ENCODE results near the gene GABBR2. TPM values are rescaled to one million over a fixed set of nuclear protein-coding genes. Genes with fewer than 3 reads are reported as not detected.

The GABBR2 gene
- total and polyA plus RNA-seq, 2 experiments from 2014 or later = 0.89 to 1.3 TPM

- TF ChIP-seq ZNF462 (CRISPR knock-in tag; IDR thresholded peaks at IDR 0.05) (no peak), ZNF114 (CRISPR knock-in tag; IDR thresholded peaks at IDR 0.05) (no peak), EZH2phosphoT487 (IDR thresholded peaks at IDR 0.05; ENCODE audit: unreplicated experiment) (no peak), CREB1 (CRISPR knock-in tag; IDR thresholded peaks at IDR 0.05; ENCODE audit: low read depth) (no peak), EZH2 (IDR thresholded peaks at IDR 0.05; ENCODE audit: low read depth, unreplicated experiment) (no peak)
Observed at GRCh38 chr9:98330831-98331230, 377.9 kb downstream of the GABBR2 start (continued).

- no peaks in the 10 kb centered on the region for H3K27me3 ChIP-seq (ENCODE audit: insufficient read depth)
- TF ChIP-seq ETS1 (IDR thresholded peaks at IDR 0.05) (no peak), JUNB (IDR thresholded peaks at IDR 0.05; ENCODE audit: unreplicated experiment) (no peak), EZH2 (IDR thresholded peaks at IDR 0.05; ENCODE audit: low read depth, unreplicated experiment) (no peak), REST (IDR thresholded peaks at IDR 0.05; ENCODE audit: unreplicated experiment) (no peak), NANOG (IDR thresholded peaks at IDR 0.05; ENCODE audit: borderline replicate concordance) (no peak), POLR2AphosphoS5 (IDR thresholded peaks at IDR 0.05; ENCODE audit: low read depth) (no peak), CREB1 (CRISPR knock-in tag; IDR thresholded peaks at IDR 0.05; ENCODE audit: low read depth) (no peak), STAT1 (IDR thresholded peaks at IDR 0.05; ENCODE audit: unreplicated experiment) (no peak)
Observed at GRCh38 chr9:98329904-98330303, 378.8 kb downstream of the GABBR2 start.

More at GRCh38 chr9:98329904-98330303, 378.8 kb downstream of the GABBR2 start:
- ATAC-seq = no peak
- no peak for DNase-seq (ENCODE audit: low spot score)
- Histone ChIP-seq H4K20me1 (replicated peaks; ENCODE audit: insufficient read depth) (no peaks in the 10 kb centered on the region), H3K4me3 (no peak overlapping the region), H2AFZ (no peak overlapping the region), H3K4me2 (no peak overlapping the region), H3K79me2 (replicated peaks; ENCODE audit: insufficient read depth) (no peaks in the 10 kb centered on the region), H3F3A (replicated peaks; ENCODE audit: low read depth) (no peaks in the 10 kb centered on the region), H3K27ac (ENCODE audit: low read depth) (no peak overlapping the region), H3K36me3 (ENCODE audit: insufficient read depth) (no peaks in the 10 kb centered on the region), H3K9me2 (ENCODE audit: insufficient read depth) (no peaks in the 10 kb centered on the region), H3K4me1 (ENCODE audit: insufficient read depth) (no peaks in the 10 kb centered on the region; the same call in 1 of the 2 replicates)
- H3K9me3 Mint-ChIP-seq = no peaks in the 10 kb centered on the region
- H3K36me3 Mint-ChIP-seq (ENCODE audit: low read depth) = no peaks in the 10 kb centered on the region
- no peaks in the 10 kb centered on the region for H3K27me3 Mint-ChIP-seq (ENCODE audit: insufficient read depth, low read depth, poor library complexity)
- H3K4me1 Mint-ChIP-seq = no peaks in the 10 kb centered on the region
- no peak overlapping the region for H3K27ac Mint-ChIP-seq
- no peak overlapping the region for H3K4me3 Mint-ChIP-seq

Data from GM23338 (cell line).